IMR-90 (cell line): Measurements from ENCODE around the gene SEMA5A. TPM values are rescaled to one million over a fixed set of nuclear protein-coding genes. Genes with fewer than 3 reads are reported as not detected.

Source experiments
- ATAC-seq: fragments of 200-7000 bp; cut with Tn5 transposase; 2 replicates; pipeline ENCODE4 v1.9.1; 2020; ENCODE audit warnings: low read depth, mild to moderate bottlenecking, moderate library complexity
- BruUV-seq: library from RNA; stranded (reverse); fragments of 400-500 nt; replicated peaks from 2 replicates; lab custom pipeline; 2021; lab: Mats Ljungman, UMichigan
- CTCF ChIA-PET: fragments of 300-600 bp; formaldehyde crosslinking; extraction: SDS; loops from one replicate; lab custom pipeline; 2021; ENCODE audit warnings: antibody characterized with exemption; lab: Yijun Ruan, JAX
- POLR2A ChIA-PET: fragments of 300-600 bp; sonication (Branson Sonifier 250); formaldehyde crosslinking; loops from one replicate; lab custom pipeline; 2022; ENCODE audit warnings: antibody characterized with exemption; ENCODE audit not compliant: unreplicated experiment; lab: Charles Lee
- DNase-seq: peaks from one replicate; pipeline ENCODE4 v3.0.0; 2013
- H2AFZ ChIP-seq: replicated peaks from 2 replicates; pipeline ENCODE3; 2013; ENCODE audit warnings: low read length, mild to moderate bottlenecking; ENCODE audit not compliant: poor library complexity
- H2AK5ac ChIP-seq: 2 replicates; pipeline ENCODE4 v1.6.1; 2013; ENCODE audit warnings: low read depth, low read length, inconsistent platforms
- H2AK9ac ChIP-seq: replicated peaks from 2 replicates; pipeline ENCODE3; 2013; ENCODE audit warnings: mild to moderate bottlenecking, low read depth, low read length, moderate library complexity; ENCODE audit not compliant: poor library complexity
- H2BK120ac ChIP-seq: 2 replicates; pipeline ENCODE4 v1.6.1; 2013; ENCODE audit warnings: low read depth, low read length, inconsistent platforms
- H2BK15ac ChIP-seq: 3 replicates; pipeline ENCODE4 v1.6.1; 2013; ENCODE audit warnings: low read depth, low read length, inconsistent platforms
- H2BK20ac ChIP-seq: 2 replicates; pipeline ENCODE4 v1.6.1; 2013; ENCODE audit warnings: low read depth, mild to moderate bottlenecking, inconsistent platforms, low read length, moderate library complexity
- H2BK5ac ChIP-seq: 2 replicates; pipeline ENCODE4 v1.6.1; 2013; ENCODE audit warnings: mild to moderate bottlenecking, low read depth, low read length, inconsistent platforms; ENCODE audit not compliant: poor library complexity, severe bottlenecking
- H3K14ac ChIP-seq: replicated peaks from 2 replicates; pipeline ENCODE4 v1.6.1; 2013; ENCODE audit warnings: low read depth, low read length, inconsistent platforms
- H3K18ac ChIP-seq: 2 replicates; pipeline ENCODE4 v1.6.1; 2013; ENCODE audit warnings: low read depth, low read length, control low read depth
- H3K23ac ChIP-seq: 2 replicates; pipeline ENCODE4 v1.6.1; 2013; ENCODE audit warnings: low read depth, low read length, inconsistent platforms
- H3K27ac ChIP-seq: 2 replicates; pipeline ENCODE4 v1.5.1; 2013; ENCODE audit warnings: mild to moderate bottlenecking, control low read depth, low read length; ENCODE audit not compliant: insufficient read depth
- H3K27me3 ChIP-seq: 2 replicates; pipeline ENCODE4 v1.6.1; 2013; ENCODE audit warnings: low read length; ENCODE audit not compliant: control insufficient read depth, insufficient read depth
- H3K36me3 ChIP-seq: 2 replicates; pipeline ENCODE4 v1.6.1; 2013; ENCODE audit warnings: low read length, mixed read lengths; ENCODE audit not compliant: control insufficient read depth, insufficient read depth
- H3K4ac ChIP-seq: 2 replicates; pipeline ENCODE4 v1.6.1; 2013; ENCODE audit warnings: low read depth, low read length, inconsistent platforms
- H3K4me1 ChIP-seq: 2 replicates; pipeline ENCODE4 v1.6.1; 2013; ENCODE audit warnings: low read length, mixed read lengths; ENCODE audit not compliant: control insufficient read depth, insufficient read depth
- H3K4me2 ChIP-seq: 2 replicates; pipeline ENCODE4 v1.6.1; 2013; ENCODE audit warnings: low read depth, mild to moderate bottlenecking, control low read depth, low read length, moderate library complexity
- H3K4me3 ChIP-seq: 2 replicates; pipeline ENCODE4 v1.5.1; 2013; ENCODE audit warnings: low read depth, mild to moderate bottlenecking, control low read depth, low read length, moderate library complexity; ENCODE audit not compliant: insufficient read depth
- H3K56ac ChIP-seq: 2 replicates; pipeline ENCODE4 v1.6.1; 2013; ENCODE audit warnings: low read length, inconsistent platforms; ENCODE audit not compliant: insufficient read depth; ENCODE audit errors: extremely low read depth
- H3K79me1 ChIP-seq, 2 experiments: 2 replicates each; pipeline ENCODE4 v1.6.1; 2013; ENCODE audit warnings: low read length in 2 of 2, inconsistent platforms in 1 of 2, low read depth in 1 of 2
- H3K9ac ChIP-seq: 2 replicates; pipeline ENCODE4 v1.6.1; 2013; ENCODE audit warnings: low read depth, low read length, control low read depth
- H3K9me1 ChIP-seq: 2 replicates; pipeline ENCODE4 v1.6.1; 2013; ENCODE audit warnings: low read length, inconsistent platforms; ENCODE audit not compliant: insufficient read depth
- H3K9me3 ChIP-seq: 2 replicates; pipeline ENCODE4 v1.6.1; 2013; ENCODE audit warnings: low read length; ENCODE audit not compliant: control insufficient read depth, insufficient read depth
- H4K20me1 ChIP-seq: 2 replicates; pipeline ENCODE4 v1.6.1; 2013; ENCODE audit warnings: low read length, inconsistent platforms; ENCODE audit not compliant: insufficient read depth
- H4K5ac ChIP-seq: 2 replicates; pipeline ENCODE4 v1.6.1; 2013; ENCODE audit warnings: mild to moderate bottlenecking, low read depth, low read length, control low read depth
- H4K8ac ChIP-seq, 2 experiments: 2 replicates each; pipeline ENCODE4 v1.6.1; 2013; ENCODE audit warnings: low read depth in 2 of 2, low read length in 2 of 2, control low read depth in 1 of 2, inconsistent platforms in 1 of 2
- H4K91ac ChIP-seq: 2 replicates; pipeline ENCODE4 v1.6.1; 2013; ENCODE audit warnings: low read depth, low read length, inconsistent platforms; ENCODE audit not compliant: insufficient read depth
- CTCF ChIP-seq: conservative IDR thresholded peaks from 2 replicates; pipeline ENCODE4 v1.5.1; 2012; ENCODE audit warnings: mild to moderate bottlenecking, low read depth, low read length, improper control_type of control experiment
- MAFK ChIP-seq: IDR thresholded peaks from 2 replicates; pipeline ENCODE4 v1.6.1; 2012; ENCODE audit warnings: low read depth, low read length, improper control_type of control experiment
- whole genome bisulfite sequencing, 2 experiments: methylation state at CpG; one replicate each; pipeline versions ENCODE4 v1.1.5 to v1.1.7; 2013; ENCODE audit warnings: missing lambda C conversion rate in 2 of 2; ENCODE audit not compliant: insufficient read length in 1 of 2; ENCODE audit errors: extremely low coverage in 2 of 2; 5-methylcytosine and 5-hydroxymethylcytosine counted together
- dilution Hi-C: fragments of 300-500 bp; cut with HindIII; formaldehyde crosslinking; loops from one replicate; pipeline ENCODE4 v1.14.3; 2018; ENCODE audit warnings: low sequenced_read_pairs; ENCODE audit not compliant: unreplicated experiment
- in situ Hi-C: fragments of 300-500 bp; cut with MboI; formaldehyde crosslinking; loops from 3 replicates; pipeline ENCODE4 v1.14.3; 2019; ENCODE audit warnings: low sequenced_read_pairs, inconsistent platforms, mixed read lengths
- intact Hi-C: fragments of 100-400 bp; cut with micrococcal nuclease; formaldehyde crosslinking; loops from 2 replicates; pipeline ENCODE4 v1.10.0; 2022
- polyA plus RNA-seq, 3 experiments: library from polyadenylated mRNA; depleted of rRNA; stranded (reverse); fragments of >200 nt; gene quantifications; 2 replicates each; pipeline ENCODE4 v1.2.3, GENCODE V29; 2012; ENCODE audit warnings: low replicate concordance in 1 of 3
- total RNA-seq: library from RNA; depleted of rRNA; stranded (reverse); fragments of >200 nt; gene quantifications from 2 replicates; pipeline ENCODE4 v1.2.3, GENCODE V29; 2012

The SEMA5A gene
- total and polyA plus RNA-seq, 2 of the 4 experiments (the other 2 are of a cell fraction) = 8.2 to 9.9 TPM

DNA sequence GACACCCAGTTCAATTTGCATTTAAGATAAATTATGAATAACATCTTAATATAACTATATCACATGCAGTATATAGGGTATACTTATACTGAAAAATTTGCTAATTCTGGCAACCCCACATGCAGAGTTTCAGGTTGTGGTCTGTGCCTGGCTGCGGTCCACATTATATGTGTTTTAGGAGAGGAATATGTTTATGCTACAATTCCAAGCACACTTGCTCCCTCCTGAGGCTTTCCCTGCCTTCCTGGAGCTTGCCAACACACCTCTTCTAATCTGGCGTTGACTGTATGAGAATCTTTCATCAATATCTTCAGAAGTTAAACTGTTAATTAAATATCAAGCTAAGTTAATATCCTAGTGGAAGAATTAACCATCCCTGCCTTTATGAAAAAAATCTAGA is 45.2 kb downstream of the SEMA5A start:
- Histone ChIP-seq H4K8ac (no peak overlapping the region), H3K56ac (no peak overlapping the region), H3K23ac (no peak overlapping the region), H2AK9ac (no peak overlapping the region), H3K9me1 (peaks cover 6% of the 10 kb centered on the region), H3K4me1 (peaks cover 8% of the 10 kb centered on the region; the same call in 1 of the 2 replicates), H2BK120ac (no peak overlapping the region), H4K91ac (no peak overlapping the region), H3K4ac (no peak overlapping the region), H2BK20ac (no peak overlapping the region), H4K20me1 (no peaks in the 10 kb centered on the region; the same call in 1 of the 2 replicates), H2BK5ac (no peak overlapping the region), H3K27me3 (no peaks in the 10 kb centered on the region), H3K9me3 (no peaks in the 10 kb centered on the region), H4K5ac (no peak overlapping the region), H3K36me3 (no peaks in the 10 kb centered on the region), H3K79me1 (peaks cover 19 to 62% of the 10 kb centered on the region in 2 experiments), H2BK15ac (no peak overlapping the region), H3K18ac (no peak overlapping the region), H3K27ac (no peak overlapping the region), H2AFZ (no peak overlapping the region), H2AK5ac (no peak overlapping the region), H3K9ac (no peak overlapping the region), H3K4me3 (no peak overlapping the region), H3K14ac (no peak overlapping the region; the same call in 1 of the 2 replicates), H3K4me2 (no peak overlapping the region)
- no CpG with 5 or more reads among the region's 2 CpGs for WGBS, 2 experiments
- CTCF ChIA-PET = no interaction called here
- dilution Hi-C loops = no loop called here
- BruUV-seq = no TSS peak
- peak; percentile 25; the same call in 1 of the 2 replicates for TF ChIP-seq CTCF
- TF ChIP-seq MAFK = no peak
- no peak for ATAC-seq
- POLR2A ChIA-PET = no interaction called here
- intact Hi-C loops = no loop called here
- in situ Hi-C loops = no loop called here
- DNase-seq = peak; percentile 18
